ENCODE data around the gene PRDM15.

The PRDM15 gene

DNA sequence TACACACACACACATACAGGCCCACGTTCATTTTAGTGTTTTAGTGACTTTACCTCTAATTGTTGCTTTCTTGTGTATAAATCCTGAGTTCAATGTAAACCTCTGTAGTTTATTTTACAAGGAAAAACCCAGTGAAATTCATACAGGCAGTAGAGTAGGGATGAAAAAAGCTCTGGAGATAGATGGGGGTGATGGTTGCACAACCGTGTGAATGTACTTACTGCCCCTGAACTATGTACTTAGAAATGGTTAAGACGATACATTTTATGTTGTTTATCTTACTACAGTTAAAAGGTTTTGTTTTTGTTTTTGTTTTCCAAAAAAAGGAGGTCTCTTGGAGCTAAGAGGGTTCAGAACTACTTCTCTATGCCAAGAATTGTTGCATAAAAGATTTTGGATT is 29.7 kb upstream of the PRDM15 start:
- DNase-seq (ENCODE audit: low spot score), result no peak

DNA sequence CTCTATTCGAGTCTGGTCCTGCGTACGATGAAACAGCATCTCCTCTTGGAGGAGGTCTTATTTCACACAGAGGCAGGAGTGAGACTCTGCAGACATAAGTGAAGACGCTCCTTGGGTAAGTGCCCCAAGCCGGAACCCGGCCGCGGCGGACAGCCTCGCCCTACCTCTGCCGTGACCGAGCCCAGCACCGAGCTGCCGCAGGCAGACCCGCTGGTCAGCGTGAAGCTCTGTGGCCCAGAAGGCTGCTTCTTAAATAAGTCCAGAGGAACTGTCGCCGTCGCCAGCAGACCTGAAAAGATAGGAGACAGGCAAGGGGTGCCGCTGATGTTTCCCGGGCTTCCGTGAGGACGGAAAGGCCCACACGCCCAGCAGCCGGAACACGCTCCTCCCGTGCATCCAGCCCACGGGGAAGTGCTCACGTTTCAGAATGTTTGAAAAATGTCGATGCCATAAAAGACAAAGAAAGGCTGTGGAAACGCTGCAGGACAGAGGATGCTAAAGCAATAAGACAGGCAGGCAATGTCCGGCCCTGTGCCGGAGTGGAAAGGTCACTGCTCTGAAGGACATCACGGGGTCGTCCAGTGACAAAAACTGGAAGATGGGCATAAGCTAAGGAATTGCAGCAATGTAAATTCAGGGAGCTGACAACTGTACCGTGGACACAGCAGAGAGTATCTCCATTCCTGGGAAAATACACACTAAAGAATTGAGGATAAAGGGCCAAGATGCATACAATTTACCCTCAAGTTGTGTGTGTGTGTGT is 28.5 kb upstream of the PRDM15 start:
- DNase-seq (ENCODE audit: low spot score), result no peak

DNA sequence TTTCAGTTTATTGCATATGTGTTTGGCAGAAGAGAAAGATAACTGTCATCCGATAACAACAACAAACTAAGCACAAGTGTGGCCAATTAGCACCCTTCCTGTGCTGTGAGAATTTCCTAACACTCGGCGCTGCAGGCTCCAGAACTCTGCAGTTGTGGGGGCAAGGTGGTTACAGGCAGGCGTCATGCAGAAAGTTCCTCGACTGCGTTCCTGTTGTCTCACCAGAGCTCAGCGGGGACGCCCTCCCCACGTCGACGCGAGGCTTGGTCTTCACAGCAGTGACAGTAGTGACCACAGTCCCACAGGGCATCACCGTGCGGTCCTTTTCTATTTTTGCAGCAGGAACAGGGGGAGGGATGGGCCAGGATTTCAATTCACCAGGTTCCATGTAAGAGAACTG is 27.6 kb upstream of the PRDM15 start:
- no peak for DNase-seq (ENCODE audit: low spot score)

DNA sequence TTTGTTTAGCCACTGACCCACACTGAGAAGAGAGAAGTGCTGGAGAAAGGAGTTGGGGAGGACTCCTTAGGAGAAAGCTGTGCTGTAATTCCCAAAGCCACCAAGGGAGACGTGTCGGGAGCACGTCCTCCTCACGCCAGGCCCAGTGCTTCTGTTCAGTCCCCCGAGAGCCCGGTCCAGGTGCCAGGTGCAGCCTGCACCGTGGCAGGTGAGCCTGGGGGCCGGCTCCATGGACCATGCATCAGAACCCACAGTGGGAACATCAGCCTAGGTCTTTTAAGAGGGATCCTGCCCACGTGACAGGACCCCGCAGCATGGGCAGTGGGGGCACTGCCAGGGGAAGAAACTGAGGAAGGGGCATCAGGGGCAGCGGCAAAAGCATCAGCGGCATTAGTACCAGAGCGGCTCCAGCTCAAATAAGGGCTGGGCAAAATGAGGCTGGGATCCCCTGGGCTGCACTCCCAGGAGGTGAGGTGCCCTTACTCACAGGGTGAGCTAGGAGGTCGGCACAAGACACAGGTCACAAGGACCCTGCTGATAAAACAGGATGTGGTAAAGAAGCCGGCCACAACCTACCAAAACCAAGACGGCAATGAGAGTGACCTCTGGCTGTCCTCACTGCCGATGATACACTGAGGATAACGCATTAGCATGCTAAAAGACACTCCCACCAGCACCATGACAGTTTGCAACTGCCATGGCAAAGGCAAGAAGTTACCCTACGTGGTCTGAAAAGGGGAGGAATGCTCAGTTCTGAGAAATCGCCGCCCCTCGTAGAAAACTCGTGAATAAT is 24.6 kb upstream of the PRDM15 start:
- no peak for DNase-seq (ENCODE audit: low spot score)

DNA sequence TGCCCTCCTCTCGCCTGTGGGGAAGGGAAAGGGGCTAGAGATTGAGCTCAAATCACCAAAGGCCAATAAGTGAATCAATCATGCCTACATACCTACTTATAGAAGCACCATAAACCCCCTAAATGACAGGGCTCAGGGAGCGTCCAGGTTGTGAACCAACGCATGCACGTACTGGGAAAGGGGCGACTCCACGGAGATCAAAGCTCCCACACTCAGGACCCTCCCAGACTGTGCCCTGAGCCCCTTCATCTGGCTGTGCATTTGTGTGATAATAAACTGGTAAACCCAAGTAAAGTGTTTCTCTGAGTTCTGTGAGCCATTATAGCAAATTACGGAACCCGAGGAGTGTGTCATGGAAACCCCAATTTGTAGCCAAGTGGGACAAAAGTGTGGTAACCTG is 23.8 kb upstream of the PRDM15 start:
- no peak for DNase-seq (ENCODE audit: low spot score)

DNA sequence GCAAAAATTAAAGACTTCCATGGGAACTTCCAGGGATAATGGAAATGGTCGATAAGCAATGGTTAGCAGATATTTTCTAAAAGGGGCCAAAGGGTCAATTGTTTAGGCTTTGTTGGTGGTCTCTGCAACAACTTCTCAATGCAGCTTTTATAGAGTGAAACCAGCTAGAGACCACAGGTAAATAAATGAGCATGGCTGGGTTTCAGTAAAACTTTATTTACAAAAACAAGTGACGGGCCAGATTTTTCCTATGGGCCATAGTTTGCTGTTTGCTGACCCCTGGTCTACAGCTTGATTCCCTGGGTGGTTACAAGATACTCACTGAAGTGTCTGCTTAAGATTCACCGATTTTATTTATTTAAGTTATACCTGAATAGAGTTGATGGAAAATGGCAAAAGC is 22.6 kb upstream of the PRDM15 start:
- no peak for DNase-seq (ENCODE audit: low spot score)

DNA sequence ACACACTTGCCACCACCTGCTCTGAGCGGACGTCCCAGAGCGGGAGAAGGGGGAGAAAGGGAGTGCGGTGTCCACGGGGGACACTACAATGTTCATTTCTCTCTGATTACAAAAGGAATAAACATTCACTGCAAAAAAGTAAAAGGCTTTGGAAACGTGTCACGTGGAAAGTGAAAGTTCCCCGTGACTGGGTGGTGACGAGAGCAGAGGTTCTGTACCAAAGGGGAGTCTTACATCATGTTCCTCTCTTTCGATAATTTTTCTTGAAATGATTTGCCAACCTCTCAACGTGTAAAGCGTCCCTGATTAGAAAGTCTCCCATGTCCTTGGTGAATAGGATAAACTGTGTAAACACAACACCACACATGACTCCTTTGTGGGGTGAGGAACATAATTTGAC is 22.0 kb upstream of the PRDM15 start:
- no peak for DNase-seq (ENCODE audit: low spot score)

DNA sequence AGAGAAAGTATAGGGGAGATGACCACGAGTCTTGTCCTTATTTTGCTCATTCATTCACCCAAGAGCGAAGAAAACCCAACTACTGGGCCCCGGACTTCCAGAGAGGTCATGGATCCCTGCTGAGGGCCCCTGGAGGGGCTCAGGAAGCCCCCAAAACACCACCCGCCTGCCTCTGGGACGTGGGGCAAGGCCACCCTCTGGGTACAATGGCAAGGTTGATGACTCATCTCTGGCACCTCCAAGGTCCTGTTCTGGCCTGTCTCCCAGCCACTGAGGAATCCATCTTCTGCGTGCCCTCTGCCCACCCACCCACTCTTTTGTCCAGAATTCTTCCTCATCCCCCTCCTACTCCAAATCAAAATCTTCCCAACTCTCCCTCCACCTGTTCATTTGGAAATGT is 21.3 kb upstream of the PRDM15 start:
- no peak for DNase-seq (ENCODE audit: low spot score)

DNA sequence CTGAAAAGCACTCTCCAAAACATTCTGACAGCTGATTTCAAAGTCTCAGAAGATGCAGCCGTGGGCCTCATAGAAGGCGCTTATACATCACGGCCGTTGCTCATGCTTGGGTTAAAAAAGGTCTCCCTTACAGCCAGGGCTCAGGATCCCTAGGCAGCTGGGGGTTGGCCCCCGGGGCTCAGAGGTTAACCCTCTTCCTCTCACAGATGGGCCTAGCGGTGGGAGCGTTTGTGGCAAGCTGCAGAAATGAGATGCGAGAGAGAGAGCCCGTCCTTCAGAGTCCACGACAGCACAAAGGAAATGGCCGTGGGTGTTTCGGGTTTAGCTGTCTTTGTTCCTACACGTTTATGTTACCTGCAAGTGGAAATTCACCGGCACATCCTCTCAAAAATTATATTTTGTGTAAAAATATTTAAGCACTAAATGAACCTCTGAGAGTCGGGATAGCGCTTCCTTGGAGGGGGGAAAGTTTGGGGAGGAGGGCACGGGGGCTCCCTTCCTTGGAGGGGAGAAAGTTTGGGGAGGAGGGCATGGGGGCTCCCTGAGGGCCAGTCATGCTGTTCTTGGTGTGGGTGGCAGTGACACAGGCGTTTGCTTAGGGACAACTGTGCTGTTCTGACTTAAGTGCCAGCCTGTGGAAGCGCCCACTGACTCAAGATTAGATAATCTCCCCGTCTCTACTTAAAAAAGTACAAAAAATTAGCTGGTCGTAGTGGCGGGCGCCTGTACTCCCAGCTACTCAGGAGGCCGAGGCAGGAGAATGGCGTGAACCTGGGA is 20.5 kb upstream of the PRDM15 start:
- DNase-seq (ENCODE audit: low spot score), result no peak

DNA sequence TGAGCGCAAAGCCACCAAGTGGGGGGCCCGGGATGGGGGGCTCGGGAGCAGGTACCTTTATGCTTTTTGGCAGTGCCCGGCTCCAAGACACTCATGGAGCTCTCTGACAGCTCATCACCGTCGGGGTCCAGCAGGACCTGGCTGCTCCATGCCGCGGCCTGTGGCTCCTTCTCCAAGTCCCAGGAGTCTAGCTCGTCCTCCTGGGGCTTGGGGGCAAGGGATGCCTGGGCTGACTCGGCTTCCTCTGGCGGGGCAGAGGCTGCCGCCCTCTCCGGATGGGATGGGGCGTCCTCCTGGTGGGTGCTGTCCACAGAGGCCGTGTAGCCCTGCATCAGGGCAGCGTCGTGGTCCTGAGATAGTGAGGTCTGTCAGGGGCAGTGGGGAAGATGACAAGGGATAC is 19.9 kb upstream of the PRDM15 start:
- no peak for DNase-seq (ENCODE audit: low spot score)

DNA sequence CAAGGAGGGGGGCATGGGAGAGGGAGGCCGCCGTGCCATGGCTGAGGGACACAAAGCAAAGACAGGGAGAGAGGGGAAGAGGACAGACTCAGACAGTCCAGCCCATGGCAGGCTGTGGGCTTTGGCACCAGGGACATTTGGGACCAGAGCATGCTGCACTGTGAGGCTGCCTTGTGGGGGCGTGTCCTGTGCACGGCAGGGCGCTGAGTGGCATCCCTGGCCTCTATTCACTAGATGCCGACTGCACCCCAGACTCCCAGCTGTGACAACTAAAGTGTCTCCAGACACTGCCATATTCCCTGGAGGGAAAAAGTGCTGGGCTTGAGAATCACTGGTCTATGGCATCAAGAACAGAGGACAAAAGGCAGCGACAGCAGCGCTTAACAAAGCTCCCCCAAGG is 18.6 kb upstream of the PRDM15 start:
- no peak for DNase-seq (ENCODE audit: low spot score)

DNA sequence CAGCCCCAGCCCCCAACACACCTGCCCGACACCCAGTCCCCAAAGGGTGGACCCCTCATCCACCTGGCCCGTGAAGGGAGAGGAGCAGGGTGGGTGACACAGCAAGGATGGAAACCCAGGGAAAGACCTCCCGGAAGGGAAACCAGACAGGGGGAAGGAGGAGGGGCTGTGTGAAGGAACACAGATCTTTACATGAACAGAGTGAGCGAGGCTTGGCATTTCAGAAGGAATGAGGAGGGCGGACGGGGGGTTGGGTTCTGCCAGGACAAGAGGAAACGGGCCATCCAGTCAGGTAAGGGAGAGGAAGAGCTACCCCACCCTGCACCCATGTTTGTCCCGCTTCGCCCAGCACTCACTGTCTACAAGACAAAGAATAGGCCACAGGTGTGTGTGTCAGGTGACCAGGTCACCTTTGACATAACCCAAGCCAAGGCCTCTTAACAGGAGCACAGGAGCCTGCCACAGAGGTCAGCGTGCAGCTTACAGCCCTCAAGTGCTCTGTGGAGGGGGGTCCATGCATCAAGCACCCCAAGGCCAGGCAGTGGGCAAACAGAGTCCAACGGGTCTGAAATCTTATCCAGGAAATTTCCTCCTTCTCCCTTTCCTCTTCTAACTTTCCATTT is 18.0 kb upstream of the PRDM15 start:
- DNase-seq (ENCODE audit: low spot score), result no peak

DNA sequence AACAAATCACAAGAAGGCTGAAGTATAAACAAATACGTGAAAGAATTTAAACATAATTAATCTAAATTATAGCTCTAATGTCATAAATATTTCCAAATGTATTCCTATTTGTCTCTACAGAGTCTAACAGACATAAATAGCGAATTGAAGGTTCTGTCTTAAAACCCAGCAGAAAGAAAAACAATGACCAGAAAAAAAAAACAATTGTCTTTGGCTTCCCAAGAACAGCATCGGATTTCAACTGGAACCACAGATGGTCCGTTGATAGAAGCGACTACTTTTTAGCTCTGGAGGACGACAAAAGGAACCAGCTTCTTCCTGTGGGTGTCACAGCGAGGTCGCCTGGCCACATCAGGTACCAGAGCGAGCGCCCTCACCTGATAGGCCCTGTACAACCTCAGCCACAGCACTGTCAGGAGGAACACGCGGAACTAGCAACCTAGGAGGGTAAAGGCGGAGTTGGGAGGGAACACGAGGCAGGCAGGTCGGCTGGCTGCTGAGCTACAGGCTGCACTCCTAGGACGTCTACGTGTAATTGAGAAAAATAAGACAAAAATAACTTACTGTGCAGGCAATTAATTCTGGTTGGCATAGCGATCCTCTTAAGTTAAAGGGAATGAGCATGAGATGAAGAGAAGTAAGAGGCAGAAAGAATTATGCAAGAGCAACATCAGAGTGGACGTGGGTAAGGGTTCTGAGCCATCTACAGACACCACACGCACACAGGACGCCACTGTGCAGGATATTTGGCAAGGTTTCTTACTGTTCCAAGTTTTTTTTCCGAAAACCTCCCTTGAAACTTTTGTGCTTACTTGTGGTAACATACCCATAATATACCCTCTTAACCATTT is 16.7 kb upstream of the PRDM15 start:
- DNase-seq (ENCODE audit: low spot score), result no peak

DNA sequence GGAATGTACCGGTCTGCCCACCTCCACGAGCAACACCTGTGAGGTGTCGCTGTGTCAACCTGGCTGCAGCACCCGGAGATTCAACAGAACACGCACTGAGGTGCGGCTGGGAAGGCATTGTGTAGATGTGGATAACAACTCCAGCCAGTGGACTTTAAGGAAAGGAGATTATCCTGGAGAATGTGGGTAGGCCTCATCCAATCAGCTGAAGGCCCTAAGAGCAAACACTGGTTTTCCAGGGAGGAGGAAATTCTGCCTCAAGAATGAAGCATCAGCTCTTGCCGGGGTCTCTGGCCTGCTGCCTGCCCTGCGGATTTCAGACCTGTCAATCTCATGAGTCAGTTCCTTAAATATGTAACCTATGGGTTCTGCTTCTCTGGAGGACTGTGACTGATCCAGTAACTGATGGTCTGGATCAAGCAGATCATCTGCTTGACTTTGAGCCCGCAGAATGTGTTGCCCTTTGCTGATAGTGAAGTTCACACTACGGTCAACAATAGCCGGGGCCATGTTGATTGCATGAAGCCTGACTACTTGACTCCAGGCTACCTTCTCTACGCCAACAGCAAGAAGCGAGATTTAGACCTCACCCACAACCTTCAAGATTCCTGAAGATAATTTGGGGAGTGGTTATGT is 15.9 kb upstream of the PRDM15 start:
- no peak for DNase-seq (ENCODE audit: low spot score)

DNA sequence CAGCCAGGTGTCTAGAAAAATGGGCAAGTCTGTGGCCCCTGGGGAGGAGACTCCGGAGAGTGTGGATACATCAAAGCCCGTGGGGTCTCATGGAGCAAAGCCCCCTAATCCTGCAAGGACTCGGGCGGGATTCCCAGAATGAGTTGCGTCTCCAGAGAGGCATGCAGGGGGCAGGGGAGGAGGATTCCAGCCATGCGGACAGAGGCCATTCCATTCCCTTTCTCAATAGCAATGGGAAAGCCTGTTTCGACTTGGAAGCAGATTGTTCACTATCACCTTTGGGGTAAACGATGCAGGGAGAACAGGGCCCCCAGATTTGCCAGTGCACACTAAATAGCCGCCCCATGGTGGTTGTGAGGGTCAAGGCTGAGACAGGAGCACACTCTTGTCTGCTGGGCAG is 15.4 kb upstream of the PRDM15 start:
- no peak for DNase-seq (ENCODE audit: low spot score)

DNA sequence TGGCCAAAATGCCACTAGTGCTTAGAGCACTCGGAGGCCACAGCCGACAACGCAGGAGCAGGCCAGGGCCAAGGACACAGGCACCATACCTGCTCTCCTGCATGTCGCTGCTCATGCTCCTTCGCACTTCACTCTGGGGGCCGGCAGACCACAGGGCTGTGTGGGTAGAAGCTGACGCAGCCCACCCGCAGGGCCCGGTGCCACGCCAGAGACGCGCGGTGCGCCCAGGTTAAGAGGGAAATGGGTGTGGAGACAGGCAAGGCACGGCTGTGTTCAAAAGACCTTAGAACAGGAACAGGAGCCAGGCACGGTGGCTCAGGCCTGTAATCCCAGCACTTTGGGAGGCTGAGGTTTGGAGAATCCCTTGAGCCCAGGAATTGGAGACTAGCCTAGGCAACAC is 13.6 kb upstream of the PRDM15 start:
- DNase-seq (ENCODE audit: low spot score), result no peak

DNA sequence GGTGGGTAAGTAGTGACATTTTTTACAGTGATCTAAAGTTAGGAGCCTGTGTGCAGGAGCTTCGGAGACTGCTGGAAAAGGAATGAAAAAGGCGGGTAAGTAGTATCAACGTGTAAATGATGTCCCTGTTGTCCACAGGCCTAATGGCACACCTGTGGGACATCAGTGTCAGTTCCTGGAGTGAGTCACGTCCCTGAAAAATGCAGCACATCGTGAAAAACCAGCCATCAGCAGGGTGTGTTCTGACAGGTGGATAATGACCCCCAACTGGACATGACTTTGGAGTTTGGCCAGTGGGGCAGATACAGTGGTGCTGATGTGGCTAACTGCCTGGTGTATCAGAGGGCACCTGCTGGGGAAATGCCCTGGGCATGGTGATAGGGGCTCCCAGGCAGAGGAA is 12.0 kb upstream of the PRDM15 start:
- DNase-seq (ENCODE audit: low spot score), result no peak

DNA sequence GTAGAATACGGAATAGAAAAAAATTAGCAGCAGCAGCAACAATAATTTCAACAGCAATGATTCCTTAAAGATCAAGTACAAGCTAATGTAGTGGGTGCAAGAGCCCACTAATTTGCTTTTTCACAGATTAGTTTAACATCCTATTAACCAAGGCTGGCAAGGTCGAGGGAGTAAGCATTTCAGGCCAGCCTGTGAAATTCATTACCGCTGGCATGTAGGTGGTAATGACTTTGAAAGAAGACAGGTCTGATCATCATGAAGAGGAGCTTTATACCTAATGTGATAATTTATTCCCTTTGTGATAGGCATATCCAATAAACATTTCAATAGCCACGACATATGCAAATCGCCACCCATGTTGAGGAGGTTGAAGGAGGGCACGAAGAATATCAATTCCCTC is 11.2 kb upstream of the PRDM15 start:
- DNase-seq (ENCODE audit: low spot score), result no peak

DNA sequence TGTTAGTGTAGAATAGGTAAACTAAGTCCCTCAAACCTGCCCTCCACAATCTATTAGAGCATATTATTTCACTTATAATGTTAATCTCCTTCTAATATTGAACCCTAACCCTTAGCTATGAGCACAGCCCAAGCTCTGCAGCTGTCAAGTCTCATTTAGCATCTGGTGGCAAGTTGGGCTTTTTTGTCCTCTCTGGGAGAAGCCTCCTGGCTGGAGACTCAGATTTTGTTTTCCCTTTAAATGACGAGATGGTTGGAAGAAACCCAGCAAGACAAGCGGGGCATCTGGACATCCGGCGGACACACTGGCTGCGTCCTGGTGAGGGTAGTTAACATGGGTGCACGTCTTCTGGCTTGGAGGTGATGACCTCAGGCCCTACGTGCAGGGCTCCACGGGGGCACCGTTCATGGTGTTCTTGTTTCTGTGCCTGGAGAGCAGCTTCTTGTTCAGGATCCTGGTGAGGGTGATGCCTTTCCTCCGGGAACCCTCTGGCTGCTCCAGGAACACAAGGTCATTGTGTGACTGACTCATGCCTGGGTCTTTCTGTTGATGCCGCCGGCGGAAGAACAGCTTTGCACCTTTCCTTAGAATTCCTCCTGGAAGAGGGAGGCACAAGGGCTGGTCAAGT is 9.7 kb upstream of the PRDM15 start:
- DNase-seq (ENCODE audit: low spot score), result no peak

DNA sequence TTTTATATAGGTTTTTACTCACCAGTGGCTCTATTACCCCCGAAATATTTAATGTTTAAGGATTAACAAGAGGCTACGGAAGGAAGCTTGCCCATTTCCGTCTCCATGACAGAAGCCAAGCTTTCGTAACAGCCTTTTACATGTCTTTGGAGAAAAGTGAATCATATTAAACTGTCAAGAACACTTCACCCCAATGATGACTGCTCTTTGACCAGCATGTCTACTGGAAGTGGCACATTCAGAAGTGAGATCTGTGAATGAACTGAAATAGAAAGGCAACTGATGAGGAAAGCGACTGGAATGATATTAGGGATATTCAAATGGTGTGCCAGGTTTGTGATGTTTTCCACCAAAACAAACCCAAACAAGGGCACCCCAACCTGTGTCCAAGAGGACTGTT is 8.5 kb upstream of the PRDM15 start:
- DNase-seq (ENCODE audit: low spot score), result no peak

DNA sequence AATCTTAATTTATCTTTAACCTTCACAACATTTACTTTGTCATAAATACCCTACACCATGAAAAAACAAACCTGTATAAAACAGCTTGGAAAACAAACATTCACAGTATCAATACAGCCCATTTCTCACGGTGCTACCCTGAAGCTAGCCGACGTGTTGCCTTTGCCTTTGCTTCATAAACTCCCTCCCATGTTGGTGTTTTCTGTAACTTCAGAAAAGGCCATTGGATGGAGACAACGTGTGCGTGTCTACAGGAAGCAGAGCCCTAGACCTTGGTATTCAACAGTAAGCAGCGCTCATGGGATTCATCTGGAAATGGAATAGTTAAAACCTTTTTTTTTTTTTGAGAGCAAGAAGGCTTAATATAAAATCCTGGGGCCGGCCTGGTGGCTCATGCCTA is 7.2 kb upstream of the PRDM15 start:
- DNase-seq (ENCODE audit: low spot score), result no peak
